A549 (cell line): ENCODE data around the gene NEUROG2. TPM values are rescaled to one million over a fixed set of nuclear protein-coding genes. Genes with fewer than 3 reads are reported as not detected.

ENCODE experiments used
- ATAC-seq, 2 experiments: fragments of 200-7000 bp in 1 of 2; fragments of >200 bp in 1 of 2; cut with Nextera tagmentation in 1 of 2; cut with Tn5 transposase in 1 of 2; 3 replicates each; pipeline versions ENCODE4 v1.8.0 to v1.9.1; 2018 to 2020; ENCODE audit warnings: mild to moderate bottlenecking in 1 of 2, moderate library complexity in 1 of 2
- CTCF ChIA-PET: fragments of 300-600 bp; sonication (Branson Sonifier 250); formaldehyde crosslinking; extraction: SDS; loops from one replicate; lab custom pipeline; 2021; ENCODE audit warnings: antibody characterized with exemption, inconsistent platforms; lab: Yijun Ruan, JAX
- POLR2A ChIA-PET: fragments of 350-600 bp; formaldehyde crosslinking; extraction: SDS; loops from one replicate; lab custom pipeline; 2021; ENCODE audit warnings: antibody characterized with exemption, inconsistent platforms; lab: Yijun Ruan, JAX
- DNase-seq, 2 experiments: peaks; one replicate each; pipeline versions ENCODE4 v3.0.0 to v3.0.0-alpha.2; 2011 to 2016; ENCODE audit warnings: low read depth in 1 of 2, low spot score in 1 of 2
- FAIRE-seq: peaks from 2 replicates; lab custom pipeline; 2011; peaks lifted over from hg19 to GRCh38; lab: Jason Lieb, UNC
- H3K27ac ChIP-seq, 2 experiments: fragments of >200 bp; sonication (Bioruptor Twin); formaldehyde crosslinking; 3 replicates each; pipeline ENCODE4 v1.5.1; 2016 to 2017
- H3K4me1 ChIP-seq: fragments of >200 bp; sonication (Bioruptor Twin); formaldehyde crosslinking; 3 replicates; pipeline ENCODE4 v1.6.1; 2016
- H3K4me2 ChIP-seq: fragments of >200 bp; sonication (Bioruptor Twin); formaldehyde crosslinking; 3 replicates; pipeline ENCODE4 v1.6.1; 2016
- H3K4me3 ChIP-seq: fragments of >200 bp; sonication (Bioruptor Twin); formaldehyde crosslinking; 3 replicates; pipeline ENCODE4 v1.5.1; 2016
- H3K9me3 ChIP-seq: fragments of >200 bp; sonication (Bioruptor Twin); formaldehyde crosslinking; 3 replicates; pipeline ENCODE4 v1.6.1; 2016
- ATOH8 ChIP-seq: fragments of 250-450 bp; sonication (Bioruptor Pico); IDR thresholded peaks from 2 replicates; pipeline ENCODE4 v1.5.0; 2020; ENCODE audit warnings: low read depth, mild to moderate bottlenecking, moderate library complexity
- BCL3 ChIP-seq: fragments of >200 bp; sonication (Bioruptor Twin); formaldehyde crosslinking; IDR thresholded peaks from 3 replicates; pipeline ENCODE4 v1.6.1; 2016
- BHLHE40 ChIP-seq: IDR thresholded peaks from 2 replicates; pipeline ENCODE4 v1.6.1; 2012; ENCODE audit warnings: low read depth, low read length, inconsistent platforms
- CBX8 ChIP-seq: fragments of 200-600 bp; sonication (generic); IDR thresholded peaks from 2 replicates; pipeline ENCODE4 v1.6.1; 2016
- CHD4 ChIP-seq: fragments of 200-600 bp; sonication (generic); IDR thresholded peaks from 2 replicates; pipeline ENCODE4 v1.6.1; 2016; ENCODE audit warnings: antibody characterized with exemption, mild to moderate bottlenecking, borderline replicate concordance
- ELK1 ChIP-seq: fragments of 150-350 bp; IDR thresholded peaks from 2 replicates; pipeline ENCODE4 v1.6.1; 2014; ENCODE audit warnings: low read depth, mild to moderate bottlenecking, low read length
- FOXS1 ChIP-seq: fragments of 250-450 bp; sonication (Bioruptor Pico); IDR thresholded peaks from 2 replicates; pipeline ENCODE4 v1.5.0; 2020; ENCODE audit warnings: mild to moderate bottlenecking, moderate library complexity
- HDAC2 ChIP-seq: fragments of 200-600 bp; sonication (generic); IDR thresholded peaks from 2 replicates; pipeline ENCODE4 v1.6.1; 2016
- HES2 ChIP-seq: fragments of >200 bp; sonication (Bioruptor Twin); formaldehyde crosslinking; IDR thresholded peaks from 2 replicates; pipeline ENCODE4 v1.6.1; 2016
- HOXA7 ChIP-seq: fragments of 250-450 bp; sonication (Bioruptor Pico); IDR thresholded peaks from 2 replicates; pipeline ENCODE4 v1.5.0; 2020; ENCODE audit warnings: mild to moderate bottlenecking, moderate library complexity
- JUNB ChIP-seq: fragments of >200 bp; sonication (Bioruptor Twin); formaldehyde crosslinking; IDR thresholded peaks from 2 replicates; pipeline ENCODE4 v1.6.1; 2016
- MAFK ChIP-seq: fragments of 450-650 bp; IDR thresholded peaks from 2 replicates; pipeline ENCODE4 v1.6.1; 2014; ENCODE audit not compliant: partially characterized antibody
- REST ChIP-seq: fragments of 200-600 bp; sonication (generic); IDR thresholded peaks from 2 replicates; pipeline ENCODE4 v1.6.1; 2016; ENCODE audit warnings: antibody characterized with exemption, mild to moderate bottlenecking, moderate library complexity
- SMC3 ChIP-seq: fragments of >200 bp; sonication (Bioruptor Twin); formaldehyde crosslinking; IDR thresholded peaks from 3 replicates; pipeline ENCODE4 v1.6.1; 2018; ENCODE audit warnings: inconsistent platforms
- SREBF2 ChIP-seq: fragments of 450-650 bp; IDR thresholded peaks from 2 replicates; pipeline ENCODE4 v1.6.1; 2014; ENCODE audit warnings: mild to moderate bottlenecking, moderate library complexity
- TP53 ChIP-seq: fragments of 250-450 bp; sonication (Bioruptor Pico); IDR thresholded peaks from 2 replicates; pipeline ENCODE4 v1.5.0; 2021; ENCODE audit warnings: mild to moderate bottlenecking, moderate library complexity
- USF2 ChIP-seq: fragments of 450-650 bp; IDR thresholded peaks from 2 replicates; pipeline ENCODE4 v1.6.1; 2014; ENCODE audit warnings: antibody characterized with exemption
- ZNF302 ChIP-seq: fragments of 250-450 bp; sonication (Bioruptor Pico); IDR thresholded peaks from 2 replicates; pipeline ENCODE4 v1.9.0; 2021; ENCODE audit warnings: inconsistent platforms, mild to moderate bottlenecking, moderate library complexity
- WGBS: methylation state at CpG from one replicate; pipeline ENCODE4 v1.1.6; 2017; ENCODE audit errors: missing lambda C conversion rate; 5-methylcytosine and 5-hydroxymethylcytosine counted together
- polyA plus RNA-seq, 4 experiments: library from polyadenylated mRNA; depleted of rRNA in 3 of 4; stranded (reverse); fragments of >200 nt; fragmentation: RNase III in 1 of 4; extraction: RNeasy Plus Mini Kit Qiagen cat#74134 plus additional on column Dnase treatment in 1 of 4; gene quantifications; 2 replicates in 3 of 4; 3 replicates in 1 of 4; pipeline ENCODE4 v1.2.3, GENCODE V29; 2011 to 2017

Gene NEUROG2
- polyA plus RNA-seq, 2 of the 4 experiments (the other 2 are of a cell fraction), result not detected

GRCh38 chr4:112536123-112536522 is 20.1 kb upstream of the NEUROG2 start:
- POLR2A ChIA-PET, result no interaction called here
- FAIRE-seq (no peak), ATAC-seq (no peak)

GRCh38 chr4:112532267-112532666 is 16.3 kb upstream of the NEUROG2 start:
- Histone ChIP-seq H3K4me1 (no peaks in the 10 kb centered on the region), H3K4me2 (no peak overlapping the region), H3K27ac (no peak overlapping the region), H3K9me3 (no peaks in the 10 kb centered on the region), H3K4me3 (no peak overlapping the region)
- ChIA-PET CTCF (interaction anchor here (0.6 kb wide), 1 partner anchor 757 kb away, joined by 5 read pairs; no protein-coding TSS in a partner anchor), POLR2A (no interaction called here)
- TF ChIP-seq FOXS1 (CRISPR knock-in tag), result no peak
- no peak for TF ChIP-seq REST
- no peak for TF ChIP-seq MAFK
- TF ChIP-seq ATOH8 (CRISPR knock-in tag), result no peak
- TF ChIP-seq CHD4, result no peak
- no peak for TF ChIP-seq ELK1
- no peak for TF ChIP-seq SMC3
- TF ChIP-seq HES2, result no peak
- no peak for TF ChIP-seq HDAC2
- no peak for TF ChIP-seq BCL3
- TF ChIP-seq JUNB, result no peak
- TF ChIP-seq USF2, result no peak
- DNase-seq, result no peak
- WGBS, result 61% methylated on average over 3 of the region's 3 CpGs
- ATAC-seq, result no peak
- FAIRE-seq, result no peak

More at GRCh38 chr4:112536123-112536522, 20.1 kb upstream of the NEUROG2 start:
- no peaks in the 10 kb centered on the region for H3K9me3 ChIP-seq
- H3K4me2 ChIP-seq, result no peak overlapping the region
- 83% methylated on average over 2 of the region's 2 CpGs for WGBS
- CTCF ChIA-PET, result interaction anchor here (0.6 kb wide), 1 partner anchor 12 kb away, joined by 3 read pairs; no protein-coding TSS in a partner anchor
- H3K4me3 ChIP-seq, result no peak overlapping the region
- no peaks in the 10 kb centered on the region for H3K4me1 ChIP-seq
- DNase-seq, result no peak
- no peak overlapping the region for H3K27ac ChIP-seq
- no peak for TF ChIP-seq CBX8
- no peak for TF ChIP-seq BHLHE40
- no peak for TF ChIP-seq JUNB
- TF ChIP-seq FOXS1 (CRISPR knock-in tag), result no peak
- no peak for TF ChIP-seq MAFK
- no peak for TF ChIP-seq HOXA7 (CRISPR knock-in tag)
- no peak for TF ChIP-seq ZNF302 (CRISPR knock-in tag)
- no peak for TF ChIP-seq SREBF2
- TF ChIP-seq TP53 (CRISPR knock-in tag), result no peak
